Kidney (tissue), 14 donors: Measurements from ENCODE around the gene CTLA4. TPM values are rescaled to one million over a fixed set of nuclear protein-coding genes. Genes with fewer than 3 reads are reported as not detected.
A peak's percentile ranks its signal among the peaks of the same experiment; 100 is the strongest.

ENCODE experiments used
- DNase-seq, 5 donors: peaks; one replicate each; pipeline ENCODE4 v3.0.0-alpha.2; 2013 to 2020
- FAIRE-seq: peaks from 2 replicates; lab custom pipeline; 2012; peaks lifted over from hg19 to GRCh38; lab: Jason Lieb, UNC
- H3K27ac ChIP-seq, 2 donors: one replicate each; pipeline ENCODE4 v1.7.0; 2013; ENCODE audit warnings: low read depth in 2 of 2, low read length in 2 of 2, inconsistent platforms in 1 of 2
- H3K27me3 ChIP-seq: one replicate; pipeline ENCODE4 v1.7.1; 2013; ENCODE audit warnings: low read length, inconsistent platforms; ENCODE audit not compliant: control insufficient read depth, insufficient read depth
- H3K36me3 ChIP-seq, 3 donors: one replicate each; pipeline versions ENCODE4 v1.7.0 to v1.7.1; 2013; ENCODE audit warnings: low read length in 3 of 3, control low read depth in 1 of 3, inconsistent platforms in 1 of 3; ENCODE audit not compliant: insufficient read depth in 3 of 3, control insufficient read depth in 2 of 3
- H3K4me1 ChIP-seq, 3 donors: one replicate each; pipeline versions ENCODE4 v1.7.0 to v1.7.1; 2013; ENCODE audit warnings: low read length in 3 of 3, inconsistent platforms in 1 of 3, low read depth in 1 of 3; ENCODE audit not compliant: control insufficient read depth in 2 of 3, insufficient read depth in 2 of 3
- H3K4me3 ChIP-seq, 3 donors: one replicate each; pipeline versions ENCODE4 v1.7.0 to v1.8.1; 2013; ENCODE audit warnings: low read length in 3 of 3, control low read depth in 1 of 3, inconsistent platforms in 1 of 3
- H3K9ac ChIP-seq, 3 donors: one replicate each; pipeline versions ENCODE4 v1.7.0 to v1.7.1; 2013; ENCODE audit warnings: low read length in 3 of 3, control low read depth in 1 of 3, inconsistent platforms in 1 of 3
- H3K9me3 ChIP-seq, 3 donors: one replicate each; pipeline versions ENCODE4 v1.7.0 to v1.7.1; 2013; ENCODE audit warnings: low read length in 3 of 3, control low read depth in 1 of 3, inconsistent platforms in 1 of 3; ENCODE audit not compliant: control insufficient read depth in 2 of 3, insufficient read depth in 1 of 3
- intact Hi-C: fragments of 100-400 bp; cut with DNase I; formaldehyde crosslinking; loops from one replicate; pipeline ENCODE4 v1.11.1; 2022
- polyA plus RNA-seq: library from polyadenylated mRNA; stranded (reverse); fragments of 350-450 nt; fragmentation: Illumina TruSeq; extraction: RNeasy Lipid Tissue Mini Kit (QIAGEN cat#74804); gene quantifications from one replicate; pipeline ENCODE4 v1.2.3, GENCODE V29; 2014; ENCODE audit warnings: low read depth, low replicate concordance; ENCODE audit not compliant: insufficient read depth
- total RNA-seq: library from RNA; stranded (reverse); fragmentation: NEBNext Ultra II Directional; extraction: Animal tissue kit (Norgen Biotek cat#: 25700); gene quantifications from one replicate; pipeline ENCODE4 v1.2.1, GENCODE V29; 2021
- TF ChIP-seq, protein P1 (sequence below): IDR thresholded peaks from 3 replicates; pipeline ENCODE4 v1.5.1; 2012; ENCODE audit warnings: mild to moderate bottlenecking, moderate library complexity, borderline replicate concordance; ENCODE audit not compliant: insufficient read depth; ENCODE audit errors: extremely low read depth
- donor health status: control.
- donor health status: control.
- donor health status: control.
- donor health status: control.
- donor health status: control.
- donor health status: DM: yes; HTN: yes; CAD: no.
- donor health status: Normal renal cell carcinoma (clear cell type).

The CTLA4 gene
- total and polyA plus RNA-seq, 2 donors from 2014 or later: 0.22 to 2.0 TPM

DNA sequence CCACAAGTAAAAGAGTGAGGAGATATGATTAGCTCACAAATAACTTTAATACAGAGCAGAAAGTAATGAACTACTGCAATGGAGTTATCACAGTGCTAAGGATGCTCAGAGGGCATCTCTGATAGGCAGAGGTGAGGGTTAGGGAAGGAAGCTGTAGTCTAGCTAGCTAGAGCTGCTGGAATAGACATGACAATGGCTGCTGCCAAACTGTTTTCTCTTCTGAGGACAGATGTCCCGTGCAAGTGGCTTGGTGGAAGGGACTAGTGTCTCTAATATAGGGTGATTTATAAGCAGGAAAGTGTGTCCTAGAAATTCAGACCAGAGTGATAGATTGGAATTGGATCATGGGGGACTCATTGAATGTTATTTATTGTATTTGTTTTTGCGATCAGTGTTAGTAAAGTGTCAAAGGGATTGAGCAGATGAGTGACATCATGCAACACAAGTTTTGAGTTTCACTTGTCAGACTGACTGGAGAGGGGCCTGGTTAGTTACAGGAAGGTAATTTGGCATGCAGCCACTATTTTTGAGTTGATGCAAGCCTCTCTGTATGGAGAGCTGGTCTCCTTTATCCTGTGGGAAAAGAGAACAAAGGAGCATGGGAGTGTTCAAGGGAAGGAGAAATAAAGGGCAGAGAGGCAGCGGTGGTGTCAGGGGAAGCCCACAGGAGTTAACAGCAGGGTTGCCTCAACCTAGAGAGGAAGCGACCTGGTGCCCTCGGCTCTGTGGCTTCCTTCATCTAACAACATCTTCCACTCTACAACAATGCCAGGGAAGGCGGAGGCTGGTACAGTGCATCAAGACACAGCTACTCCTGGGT, 1.9 kb downstream of the CTLA4 start:
- Histone ChIP-seq H3K27ac (no peak overlapping the region), H3K9ac (no peak overlapping the region), H3K36me3 (no peaks in the 10 kb centered on the region), H3K4me3 (no peak overlapping the region), H3K27me3 (no peaks in the 10 kb centered on the region), H3K4me1 (no peaks in the 10 kb centered on the region), H3K9me3 (no peaks in the 10 kb centered on the region)
- intact Hi-C loops: no loop called here
- FAIRE-seq: no peak
- TF ChIP-seq, protein P1, sequence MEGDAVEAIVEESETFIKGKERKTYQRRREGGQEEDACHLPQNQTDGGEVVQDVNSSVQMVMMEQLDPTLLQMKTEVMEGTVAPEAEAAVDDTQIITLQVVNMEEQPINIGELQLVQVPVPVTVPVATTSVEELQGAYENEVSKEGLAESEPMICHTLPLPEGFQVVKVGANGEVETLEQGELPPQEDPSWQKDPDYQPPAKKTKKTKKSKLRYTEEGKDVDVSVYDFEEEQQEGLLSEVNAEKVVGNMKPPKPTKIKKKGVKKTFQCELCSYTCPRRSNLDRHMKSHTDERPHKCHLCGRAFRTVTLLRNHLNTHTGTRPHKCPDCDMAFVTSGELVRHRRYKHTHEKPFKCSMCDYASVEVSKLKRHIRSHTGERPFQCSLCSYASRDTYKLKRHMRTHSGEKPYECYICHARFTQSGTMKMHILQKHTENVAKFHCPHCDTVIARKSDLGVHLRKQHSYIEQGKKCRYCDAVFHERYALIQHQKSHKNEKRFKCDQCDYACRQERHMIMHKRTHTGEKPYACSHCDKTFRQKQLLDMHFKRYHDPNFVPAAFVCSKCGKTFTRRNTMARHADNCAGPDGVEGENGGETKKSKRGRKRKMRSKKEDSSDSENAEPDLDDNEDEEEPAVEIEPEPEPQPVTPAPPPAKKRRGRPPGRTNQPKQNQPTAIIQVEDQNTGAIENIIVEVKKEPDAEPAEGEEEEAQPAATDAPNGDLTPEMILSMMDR: no peak
- DNase-seq: no peak

DNA sequence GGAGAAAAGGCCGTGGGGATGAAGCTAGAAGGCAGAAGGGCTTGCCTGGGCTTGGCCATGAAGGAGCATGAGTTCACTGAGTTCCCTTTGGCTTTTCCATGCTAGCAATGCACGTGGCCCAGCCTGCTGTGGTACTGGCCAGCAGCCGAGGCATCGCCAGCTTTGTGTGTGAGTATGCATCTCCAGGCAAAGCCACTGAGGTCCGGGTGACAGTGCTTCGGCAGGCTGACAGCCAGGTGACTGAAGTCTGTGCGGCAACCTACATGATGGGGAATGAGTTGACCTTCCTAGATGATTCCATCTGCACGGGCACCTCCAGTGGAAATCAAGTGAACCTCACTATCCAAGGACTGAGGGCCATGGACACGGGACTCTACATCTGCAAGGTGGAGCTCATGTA, 2.9 kb downstream of the CTLA4 start:
- FAIRE-seq: no peak
- intact Hi-C loops: no loop called here

DNA sequence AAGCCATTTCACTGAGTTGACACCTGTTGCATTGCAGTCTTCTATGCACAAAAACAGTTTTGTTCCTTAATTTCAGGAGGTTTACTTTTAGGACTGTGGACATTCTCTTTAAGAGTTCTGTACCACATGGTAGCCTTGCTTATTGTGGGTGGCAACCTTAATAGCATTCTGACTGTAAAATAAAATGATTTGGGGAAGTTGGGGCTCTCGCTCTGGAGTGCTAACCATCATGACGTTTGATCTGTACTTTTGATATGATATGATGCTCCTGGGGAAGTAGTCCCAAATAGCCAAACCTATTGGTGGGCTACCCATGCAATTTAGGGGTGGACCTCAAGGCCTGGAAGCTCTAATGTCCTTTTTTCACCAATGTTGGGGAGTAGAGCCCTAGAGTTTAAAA, 3.4 kb downstream of the CTLA4 start:
- H3K4me3 ChIP-seq: no peak overlapping the region
- H3K4me1 ChIP-seq: no peaks in the 10 kb centered on the region
- no peak for FAIRE-seq
- no peak overlapping the region for H3K27ac ChIP-seq
- H3K36me3 ChIP-seq: no peaks in the 10 kb centered on the region
- TF ChIP-seq, protein P1: no peak
- H3K9ac ChIP-seq: no peak overlapping the region
- H3K27me3 ChIP-seq: no peaks in the 10 kb centered on the region
- intact Hi-C loops: no loop called here
- H3K9me3 ChIP-seq: no peaks in the 10 kb centered on the region
- DNase-seq: no peak

More for the DNA sequence above, 2.9 kb downstream of the CTLA4 start:
- no peaks in the 10 kb centered on the region for H3K36me3 ChIP-seq
- DNase-seq: peak in 1 of 5 donors; percentile 73
- H3K9ac ChIP-seq: no peak overlapping the region
- no peak overlapping the region for H3K4me3 ChIP-seq
- TF ChIP-seq, protein P1: no peak
- H3K9me3 ChIP-seq: no peaks in the 10 kb centered on the region
- no peak overlapping the region for H3K27ac ChIP-seq
- no peaks in the 10 kb centered on the region for H3K4me1 ChIP-seq
- no peaks in the 10 kb centered on the region for H3K27me3 ChIP-seq
